SU-DHL-6 (cell line): ENCODE results near the gene CDH13.

Source experiments
- CTCF ChIP-seq: fragments of 200-600 bp; sonication (generic); IDR thresholded peaks from one replicate; pipeline ENCODE4 v1.5.1; 2017; ENCODE audit warnings: antibody characterized with exemption, mild to moderate bottlenecking, low read length, moderate library complexity; ENCODE audit not compliant: insufficient read depth, poor library complexity, severe bottlenecking
- EZH2phosphoT487 ChIP-seq: fragments of 200-600 bp; sonication (generic), shearing (Covaris generic); conservative IDR thresholded peaks from 2 replicates; pipeline ENCODE4 v1.6.1; 2018; ENCODE audit warnings: mild to moderate bottlenecking, antibody characterized with exemption, low read length, moderate library complexity, mixed read lengths

GRCh38 chr16:82773018-82773417, 146.2 kb downstream of the CDH13 start:
- TF ChIP-seq CTCF (no peak), EZH2phosphoT487 (no peak)
